A673 (cell line): Measurements from ENCODE around the gene MED27.

ENCODE experiments used
- EZH2 ChIP-seq: fragments of 200-600 bp; sonication (generic); IDR thresholded peaks from 2 replicates; pipeline ENCODE4 v1.6.1; 2017; ENCODE audit warnings: borderline replicate concordance, low read depth, mild to moderate bottlenecking, mixed read lengths, antibody characterized with exemption, low read length; ENCODE audit not compliant: poor library complexity, severe bottlenecking
- TF ChIP-seq, protein P1 (sequence below): fragments of 300-800, 200-600 bp; sonication (generic); conservative IDR thresholded peaks from 2 replicates; pipeline ENCODE4 v1.5.1; 2017; ENCODE audit warnings: low read depth, mild to moderate bottlenecking, antibody characterized with exemption, low read length, moderate library complexity, mixed read lengths

DNA sequence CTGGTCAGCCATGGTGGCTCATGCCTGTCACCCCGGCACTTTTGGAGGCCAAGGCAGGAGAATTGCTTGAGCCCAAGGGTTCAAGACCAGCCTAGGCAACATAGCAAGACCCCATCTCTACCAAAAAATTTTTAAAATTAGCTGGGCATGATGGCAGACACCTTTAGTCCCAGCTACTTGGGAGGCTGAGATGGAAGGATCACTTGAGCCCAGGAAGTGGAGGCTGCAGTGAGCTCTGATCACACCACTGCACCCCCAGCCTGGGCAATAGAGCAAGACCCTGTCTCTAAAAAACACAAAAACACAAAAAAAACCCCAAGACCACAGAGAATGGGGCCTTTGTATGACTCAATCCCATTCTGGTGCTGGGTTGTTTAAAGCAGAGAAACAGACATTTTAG is 44.0 kb downstream of the MED27 start:
- TF ChIP-seq, protein P1, sequence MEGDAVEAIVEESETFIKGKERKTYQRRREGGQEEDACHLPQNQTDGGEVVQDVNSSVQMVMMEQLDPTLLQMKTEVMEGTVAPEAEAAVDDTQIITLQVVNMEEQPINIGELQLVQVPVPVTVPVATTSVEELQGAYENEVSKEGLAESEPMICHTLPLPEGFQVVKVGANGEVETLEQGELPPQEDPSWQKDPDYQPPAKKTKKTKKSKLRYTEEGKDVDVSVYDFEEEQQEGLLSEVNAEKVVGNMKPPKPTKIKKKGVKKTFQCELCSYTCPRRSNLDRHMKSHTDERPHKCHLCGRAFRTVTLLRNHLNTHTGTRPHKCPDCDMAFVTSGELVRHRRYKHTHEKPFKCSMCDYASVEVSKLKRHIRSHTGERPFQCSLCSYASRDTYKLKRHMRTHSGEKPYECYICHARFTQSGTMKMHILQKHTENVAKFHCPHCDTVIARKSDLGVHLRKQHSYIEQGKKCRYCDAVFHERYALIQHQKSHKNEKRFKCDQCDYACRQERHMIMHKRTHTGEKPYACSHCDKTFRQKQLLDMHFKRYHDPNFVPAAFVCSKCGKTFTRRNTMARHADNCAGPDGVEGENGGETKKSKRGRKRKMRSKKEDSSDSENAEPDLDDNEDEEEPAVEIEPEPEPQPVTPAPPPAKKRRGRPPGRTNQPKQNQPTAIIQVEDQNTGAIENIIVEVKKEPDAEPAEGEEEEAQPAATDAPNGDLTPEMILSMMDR: no peak
- no peak for TF ChIP-seq EZH2
